HepG2 (cell line): ENCODE results near the gene AK8. TPM values are rescaled to one million over a fixed set of nuclear protein-coding genes. Genes with fewer than 3 reads are reported as not detected.

Experiments used
- ATAC-seq: fragments of 200-7000 bp; cut with Tn5 transposase; 3 replicates; pipeline ENCODE4 v1.9.1; 2020; ENCODE audit warnings: mild to moderate bottlenecking, moderate library complexity
- BruUV-seq: library from RNA; stranded (reverse); fragments of 400-500 nt; replicated peaks from 2 replicates; lab custom pipeline; 2021; lab: Mats Ljungman, UMichigan
- CTCF ChIA-PET: fragments of 300-600 bp; formaldehyde crosslinking; extraction: SDS; loops from one replicate; lab custom pipeline; 2021; ENCODE audit warnings: low total read pairs, inconsistent platforms, low intra/inter-chr PET ratio; lab: Yijun Ruan, JAX
- POLR2A ChIA-PET: fragments of 350-600 bp; sonication (Branson Sonifier 250); formaldehyde crosslinking; loops from one replicate; lab custom pipeline; 2020; ENCODE audit warnings: antibody characterized with exemption, inconsistent platforms; lab: Yijun Ruan, JAX
- DNase-seq: peaks from one replicate; pipeline ENCODE4 v3.0.0-alpha.2; 2015; ENCODE audit warnings: low spot score
- FAIRE-seq: peaks from 3 replicates; lab custom pipeline; 2011; peaks lifted over from hg19 to GRCh38; lab: Jason Lieb, UNC
- H2AFZ ChIP-seq: one replicate; pipeline ENCODE4 v1.6.1; 2011; ENCODE audit warnings: low read length, inconsistent platforms
- H3K27ac ChIP-seq: fragments of 300-600 bp; 3 replicates; pipeline ENCODE4 v1.8.0; 2011; ENCODE audit warnings: mixed run types, mild to moderate bottlenecking, mixed read lengths, low read length, inconsistent platforms; ENCODE audit not compliant: insufficient read depth; ENCODE audit errors: extremely low read length
- H3K27me3 ChIP-seq, 2 experiments: fragments of 200-600 bp in 1 of 2; 2 replicates in 1 of 2; 3 replicates in 1 of 2; pipeline versions ENCODE4 v1.6.0 to v1.8.0; 2011; ENCODE audit warnings: low read length in 2 of 2, mild to moderate bottlenecking in 2 of 2, moderate library complexity in 2 of 2, inconsistent platforms in 1 of 2; ENCODE audit not compliant: insufficient read depth in 2 of 2, control insufficient read depth in 1 of 2
- H3K36me3 ChIP-seq, 2 experiments: fragments of 200-600 bp in 1 of 2; replicated peaks in 1 of 2; 2 replicates in 1 of 2; 3 replicates in 1 of 2; pipeline versions ENCODE4 v1.5.1 to v1.8.0; 2011; ENCODE audit warnings: low read length in 2 of 2, inconsistent platforms in 1 of 2; ENCODE audit not compliant: insufficient read depth in 2 of 2, control insufficient read depth in 1 of 2
- H3K4me1 ChIP-seq: 2 replicates; pipeline ENCODE4 v1.5.1; 2012; ENCODE audit warnings: low read length, inconsistent platforms; ENCODE audit not compliant: insufficient read depth
- H3K4me2 ChIP-seq: 2 replicates; pipeline ENCODE4 v1.6.0; 2011; ENCODE audit warnings: low read depth, low read length, inconsistent platforms
- H3K4me3 ChIP-seq, 3 experiments: fragments of 200-600 bp in 1 of 3; sonication (generic), shearing (Covaris generic) in 1 of 3; replicated peaks in 1 of 3; 2 replicates each; pipeline ENCODE4 v1.5.1; 2011 to 2016; ENCODE audit warnings: low read length in 3 of 3, inconsistent platforms in 2 of 3, low read depth in 2 of 3, mild to moderate bottlenecking in 2 of 3, control low read depth in 1 of 3, mixed read lengths in 1 of 3; ENCODE audit not compliant: insufficient read depth in 1 of 3
- H3K79me2 ChIP-seq: one replicate; pipeline ENCODE4 v1.6.1; 2011; ENCODE audit warnings: low read length, inconsistent platforms; ENCODE audit not compliant: insufficient read depth
- H3K9ac ChIP-seq: 2 replicates; pipeline ENCODE4 v1.6.0; 2011; ENCODE audit warnings: mild to moderate bottlenecking, low read depth, low read length, inconsistent platforms; ENCODE audit not compliant: insufficient read depth
- H3K9me3 ChIP-seq: 2 replicates; pipeline ENCODE4 v1.5.1; 2012; ENCODE audit warnings: mild to moderate bottlenecking, low read length
- H4K20me1 ChIP-seq: 2 replicates; pipeline ENCODE4 v1.6.0; 2011; ENCODE audit warnings: inconsistent platforms, mild to moderate bottlenecking, low read length, moderate library complexity; ENCODE audit not compliant: insufficient read depth
- ATF7-NPFF ChIP-seq: sonication (generic); formaldehyde crosslinking; IDR thresholded peaks from 2 replicates; pipeline ENCODE4 v1.8.1; 2023; ENCODE audit warnings: mild to moderate bottlenecking, low read depth, missing genetic modification reagents, moderate library complexity
- ATM ChIP-seq: fragments of 450-650 bp; IDR thresholded peaks from 2 replicates; pipeline ENCODE4 v1.7.1; 2017; ENCODE audit warnings: mild to moderate bottlenecking, borderline replicate concordance
- DNMT3B ChIP-seq: conservative IDR thresholded peaks from 2 replicates; pipeline ENCODE4 v1.6.1; 2016; ENCODE audit warnings: missing biosample characterization, control low read depth
- RAD51 ChIP-seq: fragments of 450-650 bp; IDR thresholded peaks from 2 replicates; pipeline ENCODE4 v1.6.1; 2016; ENCODE audit warnings: borderline replicate concordance
- RFXANK ChIP-seq: IDR thresholded peaks from 2 replicates; pipeline ENCODE4 v1.6.1; 2016
- SKI ChIP-seq: fragments of 450-650 bp; IDR thresholded peaks from one replicate; pipeline ENCODE4 v1.6.1; 2018; ENCODE audit warnings: mild to moderate bottlenecking; ENCODE audit not compliant: partially characterized antibody
- ZNF225 ChIP-seq: sonication (generic); formaldehyde crosslinking; IDR thresholded peaks from 2 replicates; pipeline ENCODE4 v1.4.0; 2020; ENCODE audit warnings: mild to moderate bottlenecking, missing genetic modification reagents
- ZNF446 ChIP-seq: sonication (generic); formaldehyde crosslinking; IDR thresholded peaks from 2 replicates; pipeline ENCODE4 v1.5.0; 2020; ENCODE audit warnings: mild to moderate bottlenecking, missing genetic modification reagents
- ZNF674 ChIP-seq: sonication (generic); formaldehyde crosslinking; IDR thresholded peaks from 2 replicates; pipeline ENCODE4 v1.5.0; 2020; ENCODE audit warnings: low read depth, mild to moderate bottlenecking, missing genetic modification reagents
- ZNF766 ChIP-seq: sonication (generic); formaldehyde crosslinking; IDR thresholded peaks from 2 replicates; pipeline ENCODE4 v1.5.0; 2020; ENCODE audit warnings: missing genetic modification reagents, borderline replicate concordance
- ZSCAN20 ChIP-seq: sonication (generic); formaldehyde crosslinking; IDR thresholded peaks from 2 replicates; pipeline ENCODE4 v1.4.0; 2020; ENCODE audit warnings: missing genetic modification reagents, mild to moderate bottlenecking, borderline replicate concordance
- WGBS: methylation state at CpG from one replicate; pipeline ENCODE4 v1.1.6; 2017; ENCODE audit warnings: low lambda C conversion rate; 5-methylcytosine and 5-hydroxymethylcytosine counted together
- in situ Hi-C: cut with HindIII; loops from 2 replicates; pipeline ENCODE4 v1.10.0; 2017; ENCODE audit warnings: low pct_unique_long_range_greater_than_20kb; ENCODE audit not compliant: extremely low pct_ligation_motif_present
- intact Hi-C: fragments of 100-400 bp; cut with micrococcal nuclease; formaldehyde crosslinking; loops from one replicate; pipeline ENCODE4 v1.10.0; 2022; ENCODE audit not compliant: unreplicated experiment
- polyA plus RNA-seq, 8 experiments: library from polyadenylated mRNA; depleted of rRNA in 3 of 8; stranded (reverse) in 7 of 8; unstranded in 1 of 8; fragments of >200 nt; fragmentation: Illumina TruSeq in 4 of 8; extraction: Trizol in 4 of 8; gene quantifications; 2 replicates each; pipeline versions ENCODE4 v1.2.1 to v1.2.3, GENCODE V29; 2011 to 2016; ENCODE audit warnings: low read depth in 4 of 8, missing spikeins in 1 of 8, mixed read lengths in 1 of 8; ENCODE audit not compliant: insufficient read depth in 1 of 8
- total RNA-seq, 5 experiments: library from RNA; depleted of rRNA; stranded (reverse); fragments of >200 nt; fragmentation: Illumina TruSeq; extraction: Trizol; gene quantifications; 2 replicates each; pipeline ENCODE4 v1.2.3, GENCODE V29; 2016; ENCODE audit warnings: low read depth in 1 of 5

The AK8 gene
- total and polyA plus RNA-seq, 2 of the 13 experiments (the other 11 are each of a cell fraction or from before 2014, with no cell fraction given): 0.11 TPM; not detected in 1

DNA sequence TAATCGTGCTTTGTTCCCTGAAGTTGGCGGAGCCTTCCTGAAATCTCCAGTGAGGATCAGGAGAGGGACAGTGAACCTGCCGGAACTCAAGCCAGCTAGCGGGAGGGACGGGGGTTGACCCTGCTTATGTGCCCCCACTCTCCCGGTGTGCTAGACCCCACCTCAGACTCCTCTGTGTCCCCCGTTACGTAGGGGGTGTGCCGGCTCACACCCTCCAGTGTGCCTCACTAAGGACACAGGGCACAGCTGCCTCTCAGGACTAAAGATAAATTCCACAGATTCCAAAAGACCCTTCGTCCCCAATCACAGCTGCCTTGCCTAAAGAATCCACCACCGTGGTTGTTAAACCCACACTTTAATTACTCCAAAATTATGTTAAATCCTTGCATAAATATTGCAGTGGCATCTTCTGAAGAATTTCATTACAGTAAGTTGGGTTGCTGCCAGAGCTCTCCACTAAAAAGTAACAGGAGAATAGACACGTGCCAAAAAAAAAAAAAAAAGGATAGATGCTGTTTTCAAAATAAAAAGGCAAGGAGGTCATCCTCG lies 134.1 kb downstream of the AK8 start:
- WGBS: 25% methylated on average over 12 of the region's 13 CpGs
- Histone ChIP-seq H3K27ac (no peak overlapping the region), H4K20me1 (no peaks in the 10 kb centered on the region), H3K36me3 (no peaks in the 10 kb centered on the region), H3K27me3 (peaks cover 7 to 42% of the 10 kb centered on the region in 2 experiments; a peak in 3 of 5 replicates), H3K9ac (no peak overlapping the region), H3K79me2 (no peaks in the 10 kb centered on the region), H3K4me1 (no peaks in the 10 kb centered on the region), H2AFZ (no peak overlapping the region), H3K9me3 (no peaks in the 10 kb centered on the region), H3K4me2 (no peak overlapping the region), H3K4me3 (no peak overlapping the region)
- ChIA-PET POLR2A (no interaction called here), CTCF (no interaction called here)
- ATAC-seq: no peak
- no peak for FAIRE-seq
- TF ChIP-seq ZNF225 (CRISPR knock-in tag): no peak
- TF ChIP-seq ZSCAN20: no peak
- TF ChIP-seq RFXANK (CRISPR knock-in tag): no peak
- TF ChIP-seq ATF7-NPFF (CRISPR knock-in tag): no peak
- no peak for TF ChIP-seq SKI
- DNase-seq: no peak
- intact Hi-C loops (no loop called here), in situ Hi-C loops (no loop called here)
- no TSS peak for BruUV-seq

- Histone ChIP-seq H3K4me3 (no peak overlapping the region), H3K4me2 (no peak overlapping the region), H3K36me3 (no peaks in the 10 kb centered on the region), H2AFZ (no peak overlapping the region), H3K79me2 (no peaks in the 10 kb centered on the region), H3K9me3 (no peaks in the 10 kb centered on the region), H3K27ac (no peak overlapping the region), H3K9ac (no peak overlapping the region), H3K27me3 (peaks cover 7 to 42% of the 10 kb centered on the region in 2 experiments; a peak in 3 of 5 replicates), H3K4me1 (no peaks in the 10 kb centered on the region), H4K20me1 (no peaks in the 10 kb centered on the region)
- ChIA-PET POLR2A (no interaction called here), CTCF (no interaction called here)
- in situ Hi-C loops (no loop called here), intact Hi-C loops (no loop called here)
- TF ChIP-seq ZNF446 (CRISPR knock-in tag) (no peak), RAD51 (no peak), ZNF674 (CRISPR knock-in tag) (no peak), DNMT3B (no peak), ATM (no peak), ZNF766 (CRISPR knock-in tag) (no peak)
- WGBS: 51% methylated on average over 7 of the region's 17 CpGs
- FAIRE-seq (no peak), DNase-seq (no peak), ATAC-seq (no peak)
- no TSS peak for BruUV-seq
Observed at GRCh38 chr9:132742821-132743311, 135.2 kb downstream of the AK8 start.
